HepG2 (cell line): ENCODE measurements around the gene ATRX. TPM values are rescaled to one million over a fixed set of nuclear protein-coding genes. Genes with fewer than 3 reads are reported as not detected.

Source experiments
- ATAC-seq: fragments of 200-7000 bp; cut with Tn5 transposase; 3 replicates; pipeline ENCODE4 v1.9.1; 2020; ENCODE audit warnings: mild to moderate bottlenecking, moderate library complexity
- BruUV-seq: library from RNA; stranded (reverse); fragments of 400-500 nt; replicated peaks from 2 replicates; lab custom pipeline; 2021; lab: Mats Ljungman, UMichigan
- CTCF ChIA-PET: fragments of 300-600 bp; formaldehyde crosslinking; extraction: SDS; loops from one replicate; lab custom pipeline; 2021; ENCODE audit warnings: low total read pairs, inconsistent platforms, low intra/inter-chr PET ratio; lab: Yijun Ruan, JAX
- POLR2A ChIA-PET: fragments of 350-600 bp; sonication (Branson Sonifier 250); formaldehyde crosslinking; loops from one replicate; lab custom pipeline; 2020; ENCODE audit warnings: antibody characterized with exemption, inconsistent platforms; lab: Yijun Ruan, JAX
- DNase-seq: peaks from one replicate; pipeline ENCODE4 v3.0.0-alpha.2; 2015; ENCODE audit warnings: low spot score
- FAIRE-seq: peaks from 3 replicates; lab custom pipeline; 2011; peaks lifted over from hg19 to GRCh38; lab: Jason Lieb, UNC
- H2AFZ ChIP-seq: one replicate; pipeline ENCODE4 v1.6.1; 2011; ENCODE audit warnings: low read length, inconsistent platforms
- H3K27ac ChIP-seq: fragments of 300-600 bp; 3 replicates; pipeline ENCODE4 v1.8.0; 2011; ENCODE audit warnings: mixed run types, mild to moderate bottlenecking, mixed read lengths, low read length, inconsistent platforms; ENCODE audit not compliant: insufficient read depth; ENCODE audit errors: extremely low read length
- H3K27me3 ChIP-seq, 2 experiments: fragments of 200-600 bp in 1 of 2; 2 replicates in 1 of 2; 3 replicates in 1 of 2; pipeline versions ENCODE4 v1.6.0 to v1.8.0; 2011; ENCODE audit warnings: low read length in 2 of 2, mild to moderate bottlenecking in 2 of 2, moderate library complexity in 2 of 2, inconsistent platforms in 1 of 2; ENCODE audit not compliant: insufficient read depth in 2 of 2, control insufficient read depth in 1 of 2
- H3K36me3 ChIP-seq, 2 experiments: fragments of 200-600 bp in 1 of 2; replicated peaks in 1 of 2; 2 replicates in 1 of 2; 3 replicates in 1 of 2; pipeline versions ENCODE4 v1.5.1 to v1.8.0; 2011; ENCODE audit warnings: low read length in 2 of 2, inconsistent platforms in 1 of 2; ENCODE audit not compliant: insufficient read depth in 2 of 2, control insufficient read depth in 1 of 2
- H3K4me1 ChIP-seq: 2 replicates; pipeline ENCODE4 v1.5.1; 2012; ENCODE audit warnings: low read length, inconsistent platforms; ENCODE audit not compliant: insufficient read depth
- H3K4me2 ChIP-seq: 2 replicates; pipeline ENCODE4 v1.6.0; 2011; ENCODE audit warnings: low read depth, low read length, inconsistent platforms
- H3K4me3 ChIP-seq, 3 experiments: fragments of 200-600 bp in 1 of 3; sonication (generic), shearing (Covaris generic) in 1 of 3; replicated peaks in 1 of 3; 2 replicates each; pipeline ENCODE4 v1.5.1; 2011 to 2016; ENCODE audit warnings: low read length in 3 of 3, inconsistent platforms in 2 of 3, low read depth in 2 of 3, mild to moderate bottlenecking in 2 of 3, control low read depth in 1 of 3, mixed read lengths in 1 of 3; ENCODE audit not compliant: insufficient read depth in 1 of 3
- H3K79me2 ChIP-seq: one replicate; pipeline ENCODE4 v1.6.1; 2011; ENCODE audit warnings: low read length, inconsistent platforms; ENCODE audit not compliant: insufficient read depth
- H3K9ac ChIP-seq: 2 replicates; pipeline ENCODE4 v1.6.0; 2011; ENCODE audit warnings: mild to moderate bottlenecking, low read depth, low read length, inconsistent platforms; ENCODE audit not compliant: insufficient read depth
- H3K9me3 ChIP-seq: 2 replicates; pipeline ENCODE4 v1.5.1; 2012; ENCODE audit warnings: mild to moderate bottlenecking, low read length
- H4K20me1 ChIP-seq: 2 replicates; pipeline ENCODE4 v1.6.0; 2011; ENCODE audit warnings: inconsistent platforms, mild to moderate bottlenecking, low read length, moderate library complexity; ENCODE audit not compliant: insufficient read depth
- ASH2L ChIP-seq: fragments of 300-600, 200-600 bp; sonication (generic); IDR thresholded peaks from 2 replicates; pipeline ENCODE4 v1.7.0; 2017; ENCODE audit warnings: low read depth, mild to moderate bottlenecking, moderate library complexity, mixed read lengths, low read length; ENCODE audit not compliant: insufficient read length
- FOXO1 ChIP-seq: sonication (generic); formaldehyde crosslinking; IDR thresholded peaks from 2 replicates; pipeline ENCODE4 v1.4.0; 2020; ENCODE audit warnings: missing genetic modification reagents
- HNRNPLL ChIP-seq: fragments of 200-400 bp; formaldehyde crosslinking; IDR thresholded peaks from 2 replicates; pipeline ENCODE4 v1.6.1; 2017; ENCODE audit warnings: mild to moderate bottlenecking, low read depth, low read length; ENCODE audit not compliant: poor library complexity, severe bottlenecking
- MAFF ChIP-seq: IDR thresholded peaks from 2 replicates; pipeline ENCODE4 v1.6.1; 2011; ENCODE audit warnings: low read depth, low read length, improper control_type of control experiment
- MAFK ChIP-seq, 2 experiments: IDR thresholded peaks in 1 of 2; conservative IDR thresholded peaks in 1 of 2; 2 replicates each; pipeline ENCODE4 v1.6.1; 2011; ENCODE audit warnings: improper control_type of control experiment in 2 of 2, low read length in 2 of 2
- MTF1 ChIP-seq: sonication (generic); formaldehyde crosslinking; IDR thresholded peaks from 2 replicates; pipeline ENCODE4 v1.5.0; 2020; ENCODE audit warnings: missing genetic modification reagents
- MYNN ChIP-seq: sonication (generic); formaldehyde crosslinking; IDR thresholded peaks from 2 replicates; pipeline ENCODE4 v1.4.0; 2020; ENCODE audit warnings: mild to moderate bottlenecking, low read depth, missing genetic modification reagents
- MZF1 ChIP-seq: sonication (generic); formaldehyde crosslinking; IDR thresholded peaks from 2 replicates; pipeline ENCODE4 v1.8.1; 2023; ENCODE audit warnings: mild to moderate bottlenecking, missing genetic modification reagents, borderline replicate concordance
- SATB2 ChIP-seq: sonication (generic); formaldehyde crosslinking; IDR thresholded peaks from 2 replicates; pipeline ENCODE4 v1.5.0; 2020; ENCODE audit warnings: missing genetic modification reagents
- SCMH1 ChIP-seq: sonication (generic); formaldehyde crosslinking; IDR thresholded peaks from 2 replicates; pipeline ENCODE4 v1.9.0; 2021; ENCODE audit warnings: missing genetic modification reagents, mild to moderate bottlenecking, borderline replicate concordance
- SKI ChIP-seq: fragments of 450-650 bp; IDR thresholded peaks from one replicate; pipeline ENCODE4 v1.6.1; 2018; ENCODE audit warnings: mild to moderate bottlenecking; ENCODE audit not compliant: partially characterized antibody
- SNAI1 ChIP-seq: sonication (generic); formaldehyde crosslinking; IDR thresholded peaks from 2 replicates; pipeline ENCODE4 v1.5.0; 2020; ENCODE audit warnings: mild to moderate bottlenecking, missing genetic modification reagents, borderline replicate concordance
- SOX5 ChIP-seq: IDR thresholded peaks from 2 replicates; pipeline ENCODE4 v1.6.1; 2016; ENCODE audit warnings: borderline replicate concordance
- ZBTB20 ChIP-seq: sonication (generic); formaldehyde crosslinking; IDR thresholded peaks from 2 replicates; pipeline ENCODE4 v1.8.1; 2023; ENCODE audit warnings: missing genetic modification reagents, low read depth, mild to moderate bottlenecking, borderline replicate concordance
- ZC3H13 ChIP-seq: sonication (generic); formaldehyde crosslinking; IDR thresholded peaks from 2 replicates; pipeline ENCODE4 v1.8.1; 2023; ENCODE audit warnings: mild to moderate bottlenecking, missing genetic modification reagents, moderate library complexity
- WGBS: methylation state at CpG from one replicate; pipeline ENCODE4 v1.1.6; 2017; ENCODE audit warnings: low lambda C conversion rate; 5-methylcytosine and 5-hydroxymethylcytosine counted together
- in situ Hi-C: cut with HindIII; loops from 2 replicates; pipeline ENCODE4 v1.10.0; 2017; ENCODE audit warnings: low pct_unique_long_range_greater_than_20kb; ENCODE audit not compliant: extremely low pct_ligation_motif_present
- intact Hi-C: fragments of 100-400 bp; cut with micrococcal nuclease; formaldehyde crosslinking; loops from one replicate; pipeline ENCODE4 v1.10.0; 2022; ENCODE audit not compliant: unreplicated experiment
- polyA plus RNA-seq, 8 experiments: library from polyadenylated mRNA; depleted of rRNA in 3 of 8; stranded (reverse) in 7 of 8; unstranded in 1 of 8; fragments of >200 nt; fragmentation: Illumina TruSeq in 4 of 8; extraction: Trizol in 4 of 8; gene quantifications; 2 replicates each; pipeline versions ENCODE4 v1.2.1 to v1.2.3, GENCODE V29; 2011 to 2016; ENCODE audit warnings: low read depth in 4 of 8, missing spikeins in 1 of 8, mixed read lengths in 1 of 8; ENCODE audit not compliant: insufficient read depth in 1 of 8
- total RNA-seq, 5 experiments: library from RNA; depleted of rRNA; stranded (reverse); fragments of >200 nt; fragmentation: Illumina TruSeq; extraction: Trizol; gene quantifications; 2 replicates each; pipeline ENCODE4 v1.2.3, GENCODE V29; 2016; ENCODE audit warnings: low read depth in 1 of 5
- TF ChIP-seq, protein P1 (sequence below): IDR thresholded peaks from 2 replicates; pipeline ENCODE4 v1.6.1; 2016; ENCODE audit warnings: mild to moderate bottlenecking, missing biosample characterization, missing genetic modification reagents
- TF ChIP-seq, protein P2 (sequence below): sonication (generic); formaldehyde crosslinking; IDR thresholded peaks from 2 replicates; pipeline ENCODE4 v1.4.0; 2020; ENCODE audit warnings: missing genetic modification reagents, borderline replicate concordance

The ATRX gene
- total and polyA plus RNA-seq, 2 of the 13 experiments (the other 11 are each of a cell fraction or from before 2014, with no cell fraction given) = 26.1 to 44.5 TPM

- no peak for DNase-seq
- WGBS = 92% methylated on average over 4 of the region's 4 CpGs
- no peak overlapping the region for H3K4me3 ChIP-seq
- POLR2A ChIA-PET = no interaction called here
- ATAC-seq = no peak
- peaks cover 14% of the 10 kb centered on the region for H3K4me1 ChIP-seq
- BruUV-seq = no TSS peak
- no peaks in the 10 kb centered on the region for H3K9me3 ChIP-seq
- in situ Hi-C loops = no loop called here
- 0 out of 2 replicates have a peak, but pooled peaks cover 10% of the 10 kb centered on the region for H4K20me1 ChIP-seq
- intact Hi-C loops = no loop called here
- peaks cover 46% of the 10 kb centered on the region for H3K79me2 ChIP-seq
- H3K9ac ChIP-seq = no peak overlapping the region
- CTCF ChIA-PET = no interaction called here
- H2AFZ ChIP-seq = no peak overlapping the region
- H3K27me3 ChIP-seq = no peaks in the 10 kb centered on the region
- H3K36me3 ChIP-seq = no peaks in the 10 kb centered on the region
- no peak overlapping the region for H3K4me2 ChIP-seq
- TF ChIP-seq HNRNPLL (no peak), MAFK (conservative IDR thresholded peaks at IDR 0.05 in 1 of 2, IDR thresholded peaks at IDR 0.05 in 1 of 2; ENCODE audit: low read length in 2 of 2) (peak; percentile 86 to 93), MAFF (peak; percentile 91)
- H3K27ac ChIP-seq = no peak overlapping the region
- FAIRE-seq = no peak
Observed at GRCh38 chrX:77723681-77724080, 62.3 kb downstream of the ATRX start.

GRCh38 chrX:77719388-77719787 lies 66.6 kb downstream of the ATRX start:
- H3K79me2 ChIP-seq = peaks cover 35% of the 10 kb centered on the region
- 0 out of 2 replicates have a peak, but pooled peaks cover 8% of the 10 kb centered on the region for H4K20me1 ChIP-seq
- H2AFZ ChIP-seq = no peak overlapping the region
- WGBS = 25% methylated on average over 4 of the region's 4 CpGs
- 0 out of 2 replicates have a peak overlapping the region, but pooled peaks have one; percentile 12 for H3K4me2 ChIP-seq
- ATAC-seq (no peak), DNase-seq (peak; percentile 31), FAIRE-seq (peak; percentile 26)
- H3K9ac ChIP-seq = no peak overlapping the region
- no peaks in the 10 kb centered on the region for H3K9me3 ChIP-seq
- H3K27me3 ChIP-seq = no peaks in the 10 kb centered on the region
- no peaks in the 10 kb centered on the region for H3K36me3 ChIP-seq
- H3K4me3 ChIP-seq = no peak overlapping the region
- intact Hi-C loops (loop anchor here (10.0 kb wide), 1 partner anchor 175 kb away; the partner anchor contains the start of genes COX7B and MAGT1), in situ Hi-C loops (no loop called here)
- POLR2A ChIA-PET = no interaction called here
- peaks cover 14% of the 10 kb centered on the region for H3K4me1 ChIP-seq
- no TSS peak for BruUV-seq
- CTCF ChIA-PET = no interaction called here
- H3K27ac ChIP-seq = no peak overlapping the region
- TF ChIP-seq ZC3H13 (CRISPR knock-in tag) = no peak
- TF ChIP-seq SATB2 (CRISPR knock-in tag) = no peak
- no peak for TF ChIP-seq ASH2L
- TF ChIP-seq, protein P1, sequence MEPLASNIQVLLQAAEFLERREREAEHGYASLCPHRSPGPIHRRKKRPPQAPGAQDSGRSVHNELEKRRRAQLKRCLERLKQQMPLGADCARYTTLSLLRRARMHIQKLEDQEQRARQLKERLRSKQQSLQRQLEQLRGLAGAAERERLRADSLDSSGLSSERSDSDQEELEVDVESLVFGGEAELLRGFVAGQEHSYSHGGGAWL (CRISPR knock-in tag) = no peak
- TF ChIP-seq ZBTB20 (CRISPR knock-in tag) = no peak
- no peak for TF ChIP-seq SNAI1
- TF ChIP-seq MYNN (CRISPR knock-in tag) = no peak
- TF ChIP-seq SOX5 (CRISPR knock-in tag) = peak; percentile 41; the same call in 1 of the 2 replicates
- no peak for TF ChIP-seq MTF1 (CRISPR knock-in tag)
- no peak for TF ChIP-seq SCMH1 (CRISPR knock-in tag)
- TF ChIP-seq FOXO1 = no peak
- no peak for TF ChIP-seq SKI
- TF ChIP-seq, protein P2, sequence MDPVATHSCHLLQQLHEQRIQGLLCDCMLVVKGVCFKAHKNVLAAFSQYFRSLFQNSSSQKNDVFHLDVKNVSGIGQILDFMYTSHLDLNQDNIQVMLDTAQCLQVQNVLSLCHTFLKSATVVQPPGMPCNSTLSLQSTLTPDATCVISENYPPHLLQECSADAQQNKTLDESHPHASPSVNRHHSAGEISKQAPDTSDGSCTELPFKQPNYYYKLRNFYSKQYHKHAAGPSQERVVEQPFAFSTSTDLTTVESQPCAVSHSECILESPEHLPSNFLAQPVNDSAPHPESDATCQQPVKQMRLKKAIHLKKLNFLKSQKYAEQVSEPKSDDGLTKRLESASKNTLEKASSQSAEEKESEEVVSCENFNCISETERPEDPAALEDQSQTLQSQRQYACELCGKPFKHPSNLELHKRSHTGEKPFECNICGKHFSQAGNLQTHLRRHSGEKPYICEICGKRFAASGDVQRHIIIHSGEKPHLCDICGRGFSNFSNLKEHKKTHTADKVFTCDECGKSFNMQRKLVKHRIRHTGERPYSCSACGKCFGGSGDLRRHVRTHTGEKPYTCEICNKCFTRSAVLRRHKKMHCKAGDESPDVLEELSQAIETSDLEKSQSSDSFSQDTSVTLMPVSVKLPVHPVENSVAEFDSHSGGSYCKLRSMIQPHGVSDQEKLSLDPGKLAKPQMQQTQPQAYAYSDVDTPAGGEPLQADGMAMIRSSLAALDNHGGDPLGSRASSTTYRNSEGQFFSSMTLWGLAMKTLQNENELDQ (CRISPR knock-in tag) = no peak
- no peak for TF ChIP-seq MZF1 (CRISPR knock-in tag)
